Fibroblast of skin of left quadriceps (primary cell): ENCODE data around the gene FGF14.

Experiments
- DNase-seq, 2 experiments: peaks; one replicate each; pipeline ENCODE4 v3.0.0-alpha.2; 2013; ENCODE audit warnings: low read depth in 2 of 2

The FGF14 gene

GRCh38 chr13:102310691-102311418 lies 91.0 kb downstream of the FGF14 start:
- DNase-seq, result no peak

DNA sequence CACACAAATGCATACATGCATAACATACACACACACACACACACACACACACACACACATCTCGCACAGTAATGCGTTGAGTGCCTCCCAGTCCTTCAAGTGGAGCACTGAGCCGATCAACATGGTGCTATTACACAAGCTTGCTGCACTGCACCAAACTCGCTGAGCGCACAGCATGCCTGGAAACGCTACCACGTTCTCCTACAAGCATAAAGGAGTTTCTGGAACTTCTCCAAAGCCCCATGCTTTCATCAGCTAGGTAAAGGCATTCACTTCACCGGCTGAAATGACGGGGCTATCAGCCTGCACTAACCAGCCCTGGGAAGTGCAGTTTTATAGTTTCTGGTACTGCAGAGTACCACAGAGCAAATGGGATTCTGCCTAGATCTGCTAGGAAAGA lies 92.7 kb downstream of the FGF14 start:
- no peak for DNase-seq

- no peak for DNase-seq
Observed at GRCh38 chr13:102302534-102302933, 99.3 kb downstream of the FGF14 start.

DNA sequence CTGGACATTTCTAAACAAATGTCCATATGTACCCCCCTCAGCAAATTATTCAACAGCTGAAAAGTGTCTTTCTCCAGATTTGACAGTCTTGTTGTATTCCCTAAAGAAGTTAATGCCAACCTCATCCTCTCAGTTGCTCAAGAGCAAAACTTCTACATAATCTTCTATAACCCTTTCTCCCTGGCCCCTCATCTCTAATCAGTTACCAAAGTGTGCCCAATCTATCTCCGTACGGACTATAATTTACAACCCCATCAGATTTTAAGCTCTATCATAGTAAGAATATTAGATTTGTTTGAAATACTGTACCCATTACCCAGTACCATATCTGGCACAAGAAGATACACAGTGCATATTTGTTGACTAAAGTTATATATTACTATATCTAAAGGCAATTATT lies 101.5 kb downstream of the FGF14 start:
- DNase-seq, result no peak

DNA sequence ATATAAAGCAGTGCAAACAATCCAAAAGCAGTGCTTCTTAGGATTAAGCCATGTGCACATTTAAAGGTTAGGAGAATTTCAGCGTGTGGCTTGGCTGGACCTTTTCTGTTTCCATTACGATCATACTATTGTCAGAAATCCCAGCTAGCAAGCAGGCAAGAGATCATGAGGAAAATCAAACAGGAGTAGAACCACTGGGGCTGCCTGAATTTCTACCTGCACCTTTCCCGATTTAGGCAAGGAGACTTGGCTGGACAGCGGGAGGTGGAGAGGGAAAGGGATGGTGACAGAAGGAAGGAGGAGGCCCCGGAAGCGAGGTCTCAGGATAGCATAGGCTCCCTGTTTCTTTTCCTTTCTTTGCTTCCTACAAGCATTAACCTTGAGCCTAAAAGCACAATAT lies 102.5 kb downstream of the FGF14 start:
- no peak for DNase-seq

GRCh38 chr13:102298051-102298450 lies 103.8 kb downstream of the FGF14 start:
- DNase-seq, result no peak

- peak; percentile 5 to 12 for DNase-seq
Observed at GRCh38 chr13:102295316-102296048, 106.4 kb downstream of the FGF14 start.

DNA sequence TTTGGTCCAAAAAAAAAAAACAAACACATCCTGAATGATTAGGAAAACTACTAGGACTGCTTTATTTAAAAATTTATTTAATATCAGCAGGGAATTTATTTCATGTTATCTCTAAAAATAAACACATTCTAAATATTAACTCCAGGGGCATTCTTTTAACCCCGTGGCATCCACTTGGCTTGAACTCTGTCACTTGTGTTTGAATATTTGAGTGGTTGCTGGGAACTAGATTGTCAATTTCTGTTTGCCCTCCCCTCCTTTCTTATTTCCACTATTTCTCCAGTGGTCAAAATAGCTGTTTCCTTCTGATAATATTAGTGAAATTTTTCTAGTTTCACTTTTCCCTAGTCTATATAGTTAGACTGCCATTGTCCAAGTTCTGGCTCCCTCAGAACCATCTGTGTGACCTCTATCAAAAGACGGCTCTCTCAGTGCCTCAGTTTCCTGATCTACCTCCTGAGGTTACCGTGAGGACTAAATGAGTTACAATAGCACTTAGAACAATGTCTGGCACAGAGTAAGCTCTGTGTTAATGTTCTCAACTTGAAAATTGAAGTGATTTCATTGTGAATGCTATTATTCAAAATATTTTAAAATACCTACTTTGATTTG lies 107.3 kb downstream of the FGF14 start:
- no peak for DNase-seq

- no peak for DNase-seq
Observed at GRCh38 chr13:102293723-102294122, 108.1 kb downstream of the FGF14 start.

- no peak for DNase-seq
Observed at GRCh38 chr13:102291587-102292218, 110.1 kb downstream of the FGF14 start.

DNA sequence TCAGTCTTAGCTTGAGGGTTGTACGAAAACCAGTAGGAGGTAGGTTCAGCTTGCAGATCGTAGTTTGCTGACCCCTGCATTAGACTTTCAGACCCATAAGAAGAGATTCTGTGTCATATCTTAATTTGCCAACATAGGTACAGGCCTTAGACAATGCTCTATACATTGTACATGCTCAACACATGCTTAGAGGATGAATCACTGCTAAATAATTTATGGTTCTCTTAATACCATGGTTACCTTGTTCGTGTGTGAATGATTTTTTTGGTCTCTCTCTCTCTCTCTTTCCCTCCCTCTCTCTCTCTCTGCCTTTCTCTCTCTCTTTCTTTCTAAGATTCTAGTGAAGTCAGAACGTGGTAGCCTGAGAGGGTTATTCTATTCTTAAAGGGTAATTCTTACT lies 112.2 kb downstream of the FGF14 start:
- DNase-seq, result no peak

GRCh38 chr13:102286326-102286725 lies 115.5 kb downstream of the FGF14 start:
- DNase-seq, result peak; percentile 32 to 34

GRCh38 chr13:102280366-102280765 lies 121.5 kb downstream of the FGF14 start:
- no peak for DNase-seq

DNA sequence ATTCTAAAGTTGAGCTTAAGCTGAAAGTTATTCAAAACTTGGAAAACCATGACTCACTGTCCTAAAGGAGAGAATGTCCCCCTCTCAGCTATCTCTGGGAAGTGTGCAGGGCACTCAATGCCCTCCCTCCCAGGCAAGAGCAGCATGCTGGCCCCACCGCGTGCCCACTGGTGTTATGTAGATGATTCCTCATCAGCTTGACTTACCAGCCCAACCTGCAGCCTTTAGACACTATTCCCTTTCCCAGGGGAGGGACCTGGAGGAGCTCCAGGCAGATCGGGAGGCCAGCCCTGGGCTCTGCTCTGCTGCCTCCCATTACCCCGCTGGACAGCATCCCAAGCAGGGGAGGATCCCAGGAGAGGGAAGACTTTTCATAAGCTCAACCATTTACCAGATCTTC lies 124.6 kb downstream of the FGF14 start:
- no peak for DNase-seq

GRCh38 chr13:102276404-102276803 lies 125.4 kb downstream of the FGF14 start:
- no peak for DNase-seq

GRCh38 chr13:102275969-102276368 lies 125.9 kb downstream of the FGF14 start:
- DNase-seq, result no peak

GRCh38 chr13:102273111-102273510 lies 128.7 kb downstream of the FGF14 start:
- DNase-seq, result no peak

DNA sequence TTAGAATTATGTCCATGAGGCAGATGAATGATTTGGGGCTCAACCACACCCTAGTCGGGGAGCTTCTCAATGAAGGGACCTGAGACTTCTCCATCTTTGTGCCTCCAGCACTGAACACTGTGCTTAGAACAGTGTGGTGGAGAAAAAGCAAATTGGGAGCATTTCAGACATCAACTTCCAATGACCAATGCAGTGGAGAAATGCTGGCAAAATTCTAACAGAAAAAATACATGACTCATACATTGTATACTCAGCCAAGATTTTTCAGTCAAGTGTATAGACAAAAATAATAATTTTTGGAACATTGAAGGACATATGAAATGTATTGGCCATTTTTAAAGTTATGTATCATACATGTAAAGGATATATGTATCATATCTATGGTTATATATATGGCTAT lies 134.7 kb downstream of the FGF14 start:
- no peak for DNase-seq

GRCh38 chr13:102261809-102262208 lies 140.0 kb downstream of the FGF14 start:
- DNase-seq, result no peak

DNA sequence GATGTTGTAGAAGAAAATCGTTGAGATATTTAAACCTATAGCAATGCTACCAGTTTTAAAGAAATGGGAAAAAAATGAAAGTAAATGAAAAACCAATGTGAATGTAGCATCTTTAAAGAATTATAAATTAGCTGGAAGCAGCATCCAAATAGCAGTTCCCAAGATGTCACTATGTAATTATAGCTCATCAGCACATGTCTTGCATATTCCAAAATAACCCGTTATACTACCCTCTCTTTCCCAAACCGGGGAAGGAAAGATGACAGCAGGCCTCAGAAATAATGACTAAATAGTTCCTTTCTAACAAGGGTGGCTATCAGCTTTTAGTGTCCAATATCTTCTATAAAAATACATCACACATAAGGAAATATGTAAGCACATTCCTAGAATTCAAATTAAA lies 140.5 kb downstream of the FGF14 start:
- DNase-seq, result no peak

- no peak for DNase-seq
Observed at GRCh38 chr13:102260256-102260655, 141.6 kb downstream of the FGF14 start.

DNA sequence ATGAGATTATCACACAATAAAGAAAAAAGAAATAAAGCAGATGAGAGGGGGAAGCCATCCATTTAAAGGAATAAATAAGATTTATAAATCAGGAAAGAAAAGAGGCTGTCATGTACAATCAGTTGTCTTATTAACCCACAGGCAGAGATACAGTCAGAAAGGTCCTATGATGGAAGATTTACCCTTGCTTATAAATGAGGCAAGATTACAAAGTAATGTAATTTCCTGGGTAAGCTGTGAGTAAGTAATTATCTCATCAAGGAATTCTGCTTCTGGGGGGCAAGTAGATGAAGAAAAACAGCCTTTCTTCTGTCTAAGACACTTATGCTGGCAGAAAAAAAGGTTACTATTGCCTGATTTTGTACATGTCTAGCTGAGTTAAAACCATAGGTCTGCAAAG lies 146.4 kb downstream of the FGF14 start:
- DNase-seq, result no peak

GRCh38 chr13:102251817-102252216 lies 150.0 kb downstream of the FGF14 start:
- no peak for DNase-seq
